Measurements from ENCODE around the gene CD74. TPM values are rescaled to one million over a fixed set of nuclear protein-coding genes. Genes with fewer than 3 reads are reported as not detected.
A peak's percentile ranks its signal among the peaks of the same experiment; 100 is the strongest.

Gene CD74
- total and polyA plus RNA-seq, 2 of the 4 experiments (the other 2 are of a cell fraction): 0.18 to 1.1 TPM

DNA sequence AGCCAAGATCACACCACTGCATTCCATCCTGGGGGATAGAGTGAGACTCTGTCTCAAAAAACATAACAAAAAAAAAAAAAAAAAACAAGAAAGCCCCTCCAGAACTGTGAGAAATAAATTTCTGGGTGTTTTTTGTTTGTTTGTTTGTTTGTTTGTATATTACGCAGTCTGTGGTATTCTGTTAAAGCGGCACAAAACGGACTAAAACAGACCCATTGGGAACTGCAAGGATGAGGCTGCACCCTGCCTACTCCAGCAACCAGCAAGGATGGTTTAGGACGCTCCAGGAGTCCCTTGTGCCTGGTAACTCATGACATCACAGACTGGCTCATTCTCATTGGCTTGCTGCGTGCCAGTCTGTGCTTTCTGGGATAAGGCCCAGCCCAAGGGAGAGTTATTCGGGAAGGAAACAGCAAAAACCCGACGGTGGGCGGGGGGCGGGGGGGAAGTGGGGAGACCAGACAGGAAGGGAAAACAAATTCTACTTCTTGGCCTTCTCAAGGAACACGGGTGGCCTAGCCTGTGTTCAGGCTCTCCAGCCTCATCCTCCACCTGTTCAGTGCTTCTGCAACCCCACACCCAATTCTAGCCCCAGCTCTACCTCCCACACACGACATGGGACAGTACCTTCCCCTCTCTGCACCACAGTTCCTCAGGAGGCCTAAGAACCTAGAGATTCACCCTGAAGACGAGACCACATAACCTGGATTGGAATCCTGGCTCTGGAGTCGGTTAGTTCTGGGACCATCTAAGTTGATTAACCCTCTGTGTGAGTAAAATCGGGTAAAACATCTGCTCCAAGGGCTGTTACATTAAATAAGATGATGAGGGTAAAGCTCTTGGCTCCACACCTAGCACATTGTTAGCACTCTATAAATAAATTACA lies 2.8 kb downstream of the CD74 start:
- no peaks in the 10 kb centered on the region for H3K9me3 ChIP-seq (ENCODE audit: control insufficient read depth, insufficient read depth, low read length)
- no peak overlapping the region for H3K4me2 ChIP-seq (ENCODE audit: low read depth, low read length)
- H4K20me1 ChIP-seq (ENCODE audit: insufficient read depth, low read length): no peaks in the 10 kb centered on the region
- ATAC-seq (ENCODE audit: low read depth): peak; percentile 100
- no peak overlapping the region for H4K91ac ChIP-seq (ENCODE audit: insufficient read depth, low read depth, low read length)
- no CpG with 5 or more reads among the region's 15 CpGs for WGBS, 2 experiments (ENCODE audit: extremely low coverage in 2 of 2, insufficient read length in 1 of 2)
- POLR2A ChIA-PET (ENCODE audit: unreplicated experiment): no interaction called here
- H3K36me3 ChIP-seq (ENCODE audit: control insufficient read depth, insufficient read depth, low read length): no peaks in the 10 kb centered on the region
- no peak overlapping the region for H2BK5ac ChIP-seq (ENCODE audit: low read depth, low read length, poor library complexity, severe bottlenecking)
- H3K4me1 ChIP-seq (ENCODE audit: control insufficient read depth, insufficient read depth, low read length): no peaks in the 10 kb centered on the region
- peak overlapping the region; percentile 73 for H2AFZ ChIP-seq (replicated peaks; ENCODE audit: low read length, poor library complexity)
- 0 out of 2 replicates have a peak, but pooled peaks cover 1% of the 10 kb centered on the region for H3K27me3 ChIP-seq (ENCODE audit: control insufficient read depth, insufficient read depth, low read length)
- CTCF ChIA-PET: interaction anchor here (0.8 kb wide), 1 partner anchor 26 kb away, joined by 3 read pairs; no protein-coding TSS in a partner anchor
- peak overlapping the region in 1 of 2 experiments; percentile 63; a peak in 2 of 4 replicates for H4K8ac ChIP-seq (ENCODE audit: low read depth in 2 of 2, low read length in 2 of 2)
- H3K9me1 ChIP-seq (ENCODE audit: insufficient read depth, low read length): peaks cover 3% of the 10 kb centered on the region; the same call in 1 of the 2 replicates
- H3K9ac ChIP-seq (ENCODE audit: low read depth, low read length): no peak overlapping the region
- TF ChIP-seq CHD1 (IDR thresholded peaks at IDR 0.05; ENCODE audit: low read depth, low read length) (no peak), BHLHE40 (IDR thresholded peaks at IDR 0.05; ENCODE audit: low read depth, low read length) (peak; percentile 28; the same call in 1 of the 2 replicates), RFX5 (IDR thresholded peaks at IDR 0.05; ENCODE audit: low read depth, low read length) (peak; percentile 98)
- no peak overlapping the region for H3K4me3 ChIP-seq (ENCODE audit: insufficient read depth, low read depth, low read length)
- no peak overlapping the region for H2BK20ac ChIP-seq (ENCODE audit: low read depth, low read length)
- H2AK9ac ChIP-seq (replicated peaks; ENCODE audit: low read depth, low read length, poor library complexity): no peak overlapping the region
- H3K79me1 ChIP-seq (ENCODE audit: low read depth in 1 of 2, low read length in 2 of 2): no peaks in the 10 kb centered on the region
- H3K14ac ChIP-seq (replicated peaks; ENCODE audit: low read depth, low read length): no peak overlapping the region
- DNase-seq: peak; percentile 88
- no peak overlapping the region for H2BK15ac ChIP-seq (ENCODE audit: low read depth, low read length)
- H2AK5ac ChIP-seq (ENCODE audit: low read depth, low read length): no peak overlapping the region
- no peak overlapping the region for H3K18ac ChIP-seq (ENCODE audit: low read depth, low read length)
- H3K23ac ChIP-seq (ENCODE audit: low read depth, low read length): no peak overlapping the region
- H3K56ac ChIP-seq (ENCODE audit: extremely low read depth, insufficient read depth, low read length): no peak overlapping the region
- 0 out of 2 replicates have a peak overlapping the region, but pooled peaks have one; percentile 2 for H2BK120ac ChIP-seq (ENCODE audit: low read depth, low read length)
- 0 out of 2 replicates have a peak overlapping the region, but pooled peaks have one; percentile 7 for H3K4ac ChIP-seq (ENCODE audit: low read depth, low read length)
- BruUV-seq (replicated peaks): no TSS peak
- in situ Hi-C loops (cut with MboI; ENCODE audit: low sequenced_read_pairs): no loop called here
- dilution Hi-C loops (cut with HindIII; ENCODE audit: low sequenced_read_pairs, unreplicated experiment): no loop called here
- no peak overlapping the region for H4K5ac ChIP-seq (ENCODE audit: low read depth, low read length)
- no peak overlapping the region for H3K27ac ChIP-seq (ENCODE audit: insufficient read depth, low read length)
- intact Hi-C loops (cut with micrococcal nuclease): no loop called here
